Endothelial cell of umbilical vein (primary cell): ENCODE results near the gene GNB5. TPM values are rescaled to one million over a fixed set of nuclear protein-coding genes. Genes with fewer than 3 reads are reported as not detected.

ENCODE experiments used
- BruUV-seq: library from RNA; stranded (reverse); fragments of 400-500 nt; replicated peaks from 2 replicates; lab custom pipeline; 2021; lab: Mats Ljungman, UMichigan
- CTCF ChIA-PET: fragments of 300-600, 350-600 bp; sonication (Branson Sonifier 250); formaldehyde crosslinking; loops from one replicate; lab custom pipeline; 2021; ENCODE audit warnings: antibody characterized with exemption, inconsistent platforms; lab: Charles Lee
- POLR2A ChIA-PET: fragments of 300-600, 350-600 bp; sonication (Branson Sonifier 250); formaldehyde crosslinking; loops from one replicate; lab custom pipeline; 2021; ENCODE audit warnings: antibody characterized with exemption, inconsistent platforms; lab: Charles Lee
- DNase-seq: peaks from one replicate; pipeline ENCODE4 v3.0.0-alpha.2; 2011; ENCODE audit warnings: low read depth, low spot score
- FAIRE-seq: peaks from 2 replicates; lab custom pipeline; 2011; peaks lifted over from hg19 to GRCh38; lab: Jason Lieb, UNC
- H2AFZ ChIP-seq: 2 replicates; pipeline ENCODE4 v1.6.0; 2012; ENCODE audit warnings: low read depth, low read length, control low read depth, inconsistent platforms
- H3K27ac ChIP-seq: 2 replicates; pipeline ENCODE4 v1.5.1; 2011; ENCODE audit warnings: low read depth, mild to moderate bottlenecking, control low read depth, low read length, moderate library complexity; ENCODE audit not compliant: insufficient read depth
- H3K27me3 ChIP-seq, 2 experiments: 2 replicates each; pipeline versions ENCODE4 v1.6.0 to v1.6.1; 2011; ENCODE audit warnings: low read length in 2 of 2, mixed read lengths in 1 of 2; ENCODE audit not compliant: control insufficient read depth in 2 of 2, insufficient read depth in 2 of 2
- H3K36me3 ChIP-seq, 2 experiments: 2 replicates in 1 of 2; 3 replicates in 1 of 2; pipeline ENCODE4 v1.5.1; 2011; ENCODE audit warnings: low read length in 2 of 2, mild to moderate bottlenecking in 1 of 2, moderate library complexity in 1 of 2; ENCODE audit not compliant: control insufficient read depth in 2 of 2, insufficient read depth in 2 of 2; ENCODE audit errors: extremely low read depth in 1 of 2
- H3K4me1 ChIP-seq: 3 replicates; pipeline ENCODE4 v1.5.1; 2011; ENCODE audit warnings: mild to moderate bottlenecking, low read length; ENCODE audit not compliant: control insufficient read depth, insufficient read depth; ENCODE audit errors: extremely low read depth
- H3K4me2 ChIP-seq: 2 replicates; pipeline ENCODE4 v1.6.1; 2011; ENCODE audit warnings: low read length, control low read depth, mixed read lengths; ENCODE audit not compliant: insufficient read depth
- H3K4me3 ChIP-seq, 3 experiments: fragments of 200-600 bp in 1 of 3; sonication (generic), shearing (Covaris generic) in 1 of 3; replicated peaks in 1 of 3; 2 replicates each; pipeline ENCODE4 v1.5.1; 2011 to 2016; ENCODE audit warnings: control low read depth in 3 of 3, low read length in 3 of 3, mild to moderate bottlenecking in 2 of 3, inconsistent platforms in 1 of 3, low read depth in 1 of 3, moderate library complexity in 1 of 3; ENCODE audit not compliant: insufficient read depth in 1 of 3
- H3K79me2 ChIP-seq: 2 replicates; pipeline ENCODE4 v1.6.0; 2012; ENCODE audit warnings: low read length, inconsistent platforms; ENCODE audit not compliant: control insufficient read depth, insufficient read depth
- H3K9ac ChIP-seq: replicated peaks from 2 replicates; pipeline ENCODE3; 2011; ENCODE audit warnings: low read length, control low read depth; ENCODE audit not compliant: insufficient read depth; ENCODE audit errors: extremely low read depth
- H3K9me1 ChIP-seq: replicated peaks from 3 replicates; pipeline ENCODE4 v1.6.0; 2011; ENCODE audit warnings: mild to moderate bottlenecking, low read length; ENCODE audit not compliant: control insufficient read depth, insufficient read depth; ENCODE audit errors: extremely low read depth
- H3K9me3 ChIP-seq: replicated peaks from 2 replicates; pipeline ENCODE4 v1.5.1; 2012; ENCODE audit warnings: low read length, inconsistent platforms; ENCODE audit not compliant: control insufficient read depth, insufficient read depth
- H4K20me1 ChIP-seq: replicated peaks from 2 replicates; pipeline ENCODE3; 2011; ENCODE audit warnings: mild to moderate bottlenecking, low read length; ENCODE audit not compliant: control insufficient read depth, insufficient read depth; ENCODE audit errors: extremely low read depth
- CTCF ChIP-seq, 2 donors: IDR thresholded peaks; 1 replicate in 1 of 2; 2 replicates in 1 of 2; pipeline ENCODE4 v1.5.1; 2011; ENCODE audit warnings: low read length in 2 of 2, mild to moderate bottlenecking in 2 of 2, moderate library complexity in 2 of 2, control low read depth in 1 of 2, inconsistent platforms in 1 of 2, low read depth in 1 of 2; ENCODE audit not compliant: insufficient read depth in 1 of 2; ENCODE audit errors: extremely low read depth in 1 of 2
- EZH2 ChIP-seq: IDR thresholded peaks from 2 replicates; pipeline ENCODE4 v1.6.1; 2012; ENCODE audit warnings: borderline replicate concordance, low read depth, mild to moderate bottlenecking, moderate library complexity, low read length, inconsistent platforms; ENCODE audit not compliant: severe bottlenecking
- FOS ChIP-seq: IDR thresholded peaks from 2 replicates; pipeline ENCODE4 v1.6.1; 2011; ENCODE audit warnings: mild to moderate bottlenecking, low read length, moderate library complexity, borderline replicate concordance; ENCODE audit not compliant: insufficient read depth
- GATA2 ChIP-seq: IDR thresholded peaks from 2 replicates; pipeline ENCODE4 v1.7.0; 2011; ENCODE audit warnings: low read depth, mild to moderate bottlenecking, moderate library complexity, mixed read lengths, low read length; ENCODE audit not compliant: insufficient read length, insufficient read depth
- JUN ChIP-seq: IDR thresholded peaks from 2 replicates; pipeline ENCODE4 v1.6.1; 2011; ENCODE audit warnings: borderline replicate concordance, low read depth; ENCODE audit not compliant: insufficient read length, insufficient read depth
- MAX ChIP-seq: IDR thresholded peaks from 2 replicates; pipeline ENCODE4 v1.6.1; 2011; ENCODE audit not compliant: insufficient read depth, insufficient read length
- MYC ChIP-seq: IDR thresholded peaks from one replicate; pipeline ENCODE4 v1.6.1; 2011; ENCODE audit warnings: mild to moderate bottlenecking, low read depth, low read length
- POLR2A ChIP-seq: IDR thresholded peaks from 2 replicates; pipeline ENCODE4 v1.6.1; 2012; ENCODE audit warnings: low read depth, mild to moderate bottlenecking, control low read depth, low read length
- POLR2AphosphoS5 ChIP-seq: IDR thresholded peaks from 2 replicates; pipeline ENCODE4 v1.6.1; 2012; ENCODE audit warnings: low read depth, mild to moderate bottlenecking, control low read depth, low read length, moderate library complexity; ENCODE audit not compliant: insufficient read depth
- dilution Hi-C: fragments of 300-500 bp; cut with MboI; formaldehyde crosslinking; loops from one replicate; pipeline ENCODE4 v1.15.0; 2019; ENCODE audit warnings: low sequenced_read_pairs; ENCODE audit not compliant: extremely low pct_ligation_motif_present
- intact Hi-C: fragments of 100-400 bp; cut with micrococcal nuclease; formaldehyde crosslinking; loops from one replicate; pipeline ENCODE4 v1.10.0; 2022
- polyA plus RNA-seq, 4 experiments: library from polyadenylated mRNA; depleted of rRNA in 3 of 4; stranded (reverse) in 3 of 4; unstranded in 1 of 4; fragments of >200 nt; gene quantifications; 2 replicates each; pipeline versions ENCODE4 v1.2.1 to v1.2.3, GENCODE V29; 2011 to 2012; ENCODE audit warnings: missing spikeins in 1 of 4
- total RNA-seq: library from RNA; stranded (reverse); gene quantifications from 2 replicates; pipeline ENCODE4 v1.2.3, GENCODE V29; 2021

The GNB5 gene
- total and polyA plus RNA-seq, 2 donors (not counting 3 experiments of a cell fraction or from before 2014, with no cell fraction given): 15.6 to 16.8 TPM

- no peak for TF ChIP-seq CTCF (IDR thresholded peaks at IDR 0.05; ENCODE audit: extremely low read depth in 1 of 2, insufficient read depth in 1 of 2, low read depth in 1 of 2, low read length in 2 of 2)
- TF ChIP-seq POLR2A: no peak
- TF ChIP-seq MAX: no peak
- TF ChIP-seq JUN: no peak
- no peak for TF ChIP-seq FOS
- TF ChIP-seq GATA2: no peak
- no peak for TF ChIP-seq POLR2AphosphoS5
- no peak for TF ChIP-seq MYC
- TF ChIP-seq EZH2: no peak
- no peaks in the 10 kb centered on the region for H3K79me2 ChIP-seq
- H2AFZ ChIP-seq: no peak overlapping the region
- no peak overlapping the region for H3K9ac ChIP-seq
- no peak overlapping the region for H3K4me2 ChIP-seq
- FAIRE-seq (no peak), DNase-seq (no peak)
- H3K4me1 ChIP-seq: no peaks in the 10 kb centered on the region
- no peak overlapping the region for H3K4me3 ChIP-seq
- H3K9me3 ChIP-seq: no peaks in the 10 kb centered on the region
- no peaks in the 10 kb centered on the region for H3K27me3 ChIP-seq
- no peaks in the 10 kb centered on the region for H3K9me1 ChIP-seq
- no peak overlapping the region for H3K27ac ChIP-seq
- no TSS peak for BruUV-seq
- ChIA-PET POLR2A (no interaction called here), CTCF (no interaction called here)
- H3K36me3 ChIP-seq: peaks cover 0 to 6% of the 10 kb centered on the region in 2 experiments
- intact Hi-C loops (loop anchor here (10.0 kb wide), 1 partner anchor 317 kb away; no protein-coding TSS in a partner anchor), dilution Hi-C loops (no loop called here)
- H4K20me1 ChIP-seq: no peaks in the 10 kb centered on the region
Observed at GRCh38 chr15:52221730-52222129, 30.5 kb upstream of the GNB5 start.
